Stomach (tissue), 4 donors: Measurements from ENCODE around the gene PLEKHM2.

Source experiments
- POLR2A ChIP-seq, 4 donors: fragments of 450-650 bp; IDR thresholded peaks; one replicate each; pipeline ENCODE4 v1.6.1; 2016; ENCODE audit warnings: antibody characterized with exemption in 4 of 4, control low read depth in 2 of 4, mild to moderate bottlenecking in 1 of 4, moderate library complexity in 1 of 4
- POLR2AphosphoS5 ChIP-seq, 3 donors: sonication (generic); formaldehyde crosslinking; IDR thresholded peaks; one replicate each; pipeline ENCODE4 v1.6.1; 2016; ENCODE audit warnings: antibody characterized with exemption in 3 of 3
- TF ChIP-seq, protein P1 (sequence below), 7 experiments: fragments of 450-650 bp in 4 of 7; fragments of 200-600 bp in 3 of 7; sonication (generic) in 3 of 7; IDR thresholded peaks; one replicate each; pipeline ENCODE4 v1.5.1; 2016 to 2019; ENCODE audit warnings: antibody characterized with exemption in 7 of 7, control low read depth in 2 of 7, mild to moderate bottlenecking in 1 of 7

DNA sequence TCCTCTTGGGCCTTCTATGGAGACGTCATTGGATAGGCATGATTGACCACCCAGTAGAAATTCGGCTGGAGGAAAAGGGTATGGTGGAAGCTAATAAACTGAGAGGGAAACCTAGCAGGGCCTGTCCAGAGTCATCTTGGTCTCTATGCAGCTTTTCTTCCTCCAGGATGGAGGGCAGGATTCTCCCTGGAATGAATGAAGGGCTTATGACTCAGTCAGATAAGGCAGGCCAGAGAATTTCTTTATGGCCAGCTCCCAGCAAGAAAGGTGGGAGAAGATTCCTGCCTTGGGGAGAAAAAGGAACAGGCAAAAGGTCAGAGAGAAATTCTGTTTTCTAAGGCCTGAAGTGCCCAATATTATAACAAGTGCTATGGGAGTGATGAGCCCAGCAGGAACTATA is 91.6 kb downstream of the PLEKHM2 start:
- TF ChIP-seq POLR2A (IDR thresholded peaks at IDR 0.05) (no peak), POLR2AphosphoS5 (IDR thresholded peaks at IDR 0.05) (no peak)
- TF ChIP-seq, protein P1, sequence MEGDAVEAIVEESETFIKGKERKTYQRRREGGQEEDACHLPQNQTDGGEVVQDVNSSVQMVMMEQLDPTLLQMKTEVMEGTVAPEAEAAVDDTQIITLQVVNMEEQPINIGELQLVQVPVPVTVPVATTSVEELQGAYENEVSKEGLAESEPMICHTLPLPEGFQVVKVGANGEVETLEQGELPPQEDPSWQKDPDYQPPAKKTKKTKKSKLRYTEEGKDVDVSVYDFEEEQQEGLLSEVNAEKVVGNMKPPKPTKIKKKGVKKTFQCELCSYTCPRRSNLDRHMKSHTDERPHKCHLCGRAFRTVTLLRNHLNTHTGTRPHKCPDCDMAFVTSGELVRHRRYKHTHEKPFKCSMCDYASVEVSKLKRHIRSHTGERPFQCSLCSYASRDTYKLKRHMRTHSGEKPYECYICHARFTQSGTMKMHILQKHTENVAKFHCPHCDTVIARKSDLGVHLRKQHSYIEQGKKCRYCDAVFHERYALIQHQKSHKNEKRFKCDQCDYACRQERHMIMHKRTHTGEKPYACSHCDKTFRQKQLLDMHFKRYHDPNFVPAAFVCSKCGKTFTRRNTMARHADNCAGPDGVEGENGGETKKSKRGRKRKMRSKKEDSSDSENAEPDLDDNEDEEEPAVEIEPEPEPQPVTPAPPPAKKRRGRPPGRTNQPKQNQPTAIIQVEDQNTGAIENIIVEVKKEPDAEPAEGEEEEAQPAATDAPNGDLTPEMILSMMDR (IDR thresholded peaks at IDR 0.05) = no peak
